Frontal cortex (tissue), 4 donors: ENCODE measurements around the gene FBXO46. TPM values are rescaled to one million over a fixed set of nuclear protein-coding genes. Genes with fewer than 3 reads are reported as not detected.
"Not testable (repeated sequence)": the region's sequence is repeated elsewhere in the genome, so short reads cannot be mapped to it uniquely, and the experiment has no call there.

Experiments used
- DNase-seq, 2 donors: peaks; one replicate each; pipeline ENCODE4 v3.0.0; 2012; ENCODE audit warnings: low spot score in 2 of 2
- FAIRE-seq: peaks from 2 replicates; lab custom pipeline; 2012; peaks lifted over from hg19 to GRCh38; lab: Jason Lieb, UNC
- total RNA-seq: library from RNA; depleted of rRNA; stranded (reverse); fragments of >200 nt; gene quantifications from one replicate; pipeline ENCODE4 v1.2.3, GENCODE V29; 2014
- donor health status: control.
- donor health status: control.
- donor health status: control.

The FBXO46 gene
- total RNA-seq, 1 donor from 2014 or later: 13.9 TPM

GRCh38 chr19:45739498-45740439 lies 9.1 kb upstream of the FBXO46 start:
- DNase-seq (no peak), FAIRE-seq (no peak)

- no peak for DNase-seq
- no peak for FAIRE-seq
Observed at GRCh38 chr19:45733160-45733810, 2.6 kb upstream of the FBXO46 start, which contains the start of gene MEIOSIN. MEIOSIN (plus strand) TSS chr19:45733439; CDS start chr19:45735377, 1,938 bp downstream.

- no peak for FAIRE-seq
Observed at GRCh38 chr19:45729800-45730290, 851 bp downstream of the FBXO46 start.

GRCh38 chr19:45728683-45729082 lies 2.0 kb downstream of the FBXO46 start:
- not testable (repeated sequence) for FAIRE-seq

More at GRCh38 chr19:45729800-45730290, 851 bp downstream of the FBXO46 start:
- no peak for DNase-seq

GRCh38 chr19:45720065-45720464 lies 10.6 kb downstream of the FBXO46 start:
- DNase-seq, FAIRE-seq: not testable (repeated sequence)

More at GRCh38 chr19:45728683-45729082, 2.0 kb downstream of the FBXO46 start:
- not testable (repeated sequence) for DNase-seq

GRCh38 chr19:45717983-45718650 lies 12.6 kb downstream of the FBXO46 start:
- DNase-seq (no peak), FAIRE-seq (no peak)

GRCh38 chr19:45717131-45717982 lies 13.3 kb downstream of the FBXO46 start:
- DNase-seq (peak; percentile 98), FAIRE-seq (peak; percentile 91)

- peak in 1 of 2 donors; percentile 58 for DNase-seq
Observed at GRCh38 chr19:45716359-45717130, 14.2 kb downstream of the FBXO46 start.

GRCh38 chr19:45715139-45715538 lies 15.6 kb downstream of the FBXO46 start:
- FAIRE-seq: no peak

More at GRCh38 chr19:45716359-45717130, 14.2 kb downstream of the FBXO46 start:
- no peak for FAIRE-seq

GRCh38 chr19:45713141-45713540 lies 17.6 kb downstream of the FBXO46 start:
- FAIRE-seq (no peak), DNase-seq (no peak)

More at GRCh38 chr19:45715139-45715538, 15.6 kb downstream of the FBXO46 start:
- DNase-seq: no peak

GRCh38 chr19:45712699-45713067 lies 18.0 kb downstream of the FBXO46 start:
- no peak for FAIRE-seq
- DNase-seq: no peak

GRCh38 chr19:45711851-45712698 lies 18.6 kb downstream of the FBXO46 start:
- FAIRE-seq (no peak), DNase-seq (no peak)

GRCh38 chr19:45710356-45711130 lies 20.2 kb downstream of the FBXO46 start:
- FAIRE-seq (no peak), DNase-seq (no peak)

GRCh38 chr19:45705710-45706415 lies 24.8 kb downstream of the FBXO46 start:
- FAIRE-seq (no peak), DNase-seq (no peak)

GRCh38 chr19:45705115-45705514 lies 25.6 kb downstream of the FBXO46 start:
- DNase-seq: no peak
- FAIRE-seq: no peak

GRCh38 chr19:45701676-45702075 lies 29.0 kb downstream of the FBXO46 start:
- DNase-seq: no peak
- FAIRE-seq: no peak
